Neural crest cell (in vitro differentiated cells): ENCODE data around the gene ACTL10. TPM values are rescaled to one million over a fixed set of nuclear protein-coding genes. Genes with fewer than 3 reads are reported as not detected.

ENCODE experiments used
- DNase-seq: peaks from one replicate; pipeline ENCODE4 v3.0.0; 2021; ENCODE audit warnings: low read depth, mixed read lengths, low spot score
- H3K27ac Mint-ChIP-seq: one replicate; pipeline ENCODE4 v1.8.0; 2021; ENCODE audit warnings: mild to moderate bottlenecking, mixed read lengths; ENCODE audit not compliant: unreplicated experiment
- H3K27me3 Mint-ChIP-seq: 2 replicates; pipeline ENCODE4 v1.8.0; 2021; ENCODE audit warnings: low read depth, mild to moderate bottlenecking, mixed read lengths
- H3K36me3 Mint-ChIP-seq: 2 replicates; pipeline ENCODE4 v1.8.0; 2021; ENCODE audit warnings: low read depth, mild to moderate bottlenecking, mixed read lengths
- H3K4me1 Mint-ChIP-seq: 2 replicates; pipeline ENCODE4 v1.8.0; 2021; ENCODE audit warnings: mixed read lengths
- H3K4me3 Mint-ChIP-seq: one replicate; pipeline ENCODE4 v1.8.0; 2021; ENCODE audit warnings: mild to moderate bottlenecking, mixed read lengths
- H3K9me3 Mint-ChIP-seq: 2 replicates; pipeline ENCODE4 v1.8.0; 2021; ENCODE audit warnings: mixed read lengths
- total RNA-seq: library from RNA; stranded (reverse); gene quantifications from 2 replicates; pipeline ENCODE4 v1.2.1, GENCODE V29; 2021
- TF ChIP-seq, protein P1 (sequence below): fragments of 200-600 bp; sonication (generic); conservative IDR thresholded peaks from 2 replicates; pipeline ENCODE4 v1.5.0; 2021; ENCODE audit warnings: antibody characterized with exemption, mild to moderate bottlenecking

ACTL10 gene
- total RNA-seq, 1 donor from 2014 or later: 0.75 TPM

DNA sequence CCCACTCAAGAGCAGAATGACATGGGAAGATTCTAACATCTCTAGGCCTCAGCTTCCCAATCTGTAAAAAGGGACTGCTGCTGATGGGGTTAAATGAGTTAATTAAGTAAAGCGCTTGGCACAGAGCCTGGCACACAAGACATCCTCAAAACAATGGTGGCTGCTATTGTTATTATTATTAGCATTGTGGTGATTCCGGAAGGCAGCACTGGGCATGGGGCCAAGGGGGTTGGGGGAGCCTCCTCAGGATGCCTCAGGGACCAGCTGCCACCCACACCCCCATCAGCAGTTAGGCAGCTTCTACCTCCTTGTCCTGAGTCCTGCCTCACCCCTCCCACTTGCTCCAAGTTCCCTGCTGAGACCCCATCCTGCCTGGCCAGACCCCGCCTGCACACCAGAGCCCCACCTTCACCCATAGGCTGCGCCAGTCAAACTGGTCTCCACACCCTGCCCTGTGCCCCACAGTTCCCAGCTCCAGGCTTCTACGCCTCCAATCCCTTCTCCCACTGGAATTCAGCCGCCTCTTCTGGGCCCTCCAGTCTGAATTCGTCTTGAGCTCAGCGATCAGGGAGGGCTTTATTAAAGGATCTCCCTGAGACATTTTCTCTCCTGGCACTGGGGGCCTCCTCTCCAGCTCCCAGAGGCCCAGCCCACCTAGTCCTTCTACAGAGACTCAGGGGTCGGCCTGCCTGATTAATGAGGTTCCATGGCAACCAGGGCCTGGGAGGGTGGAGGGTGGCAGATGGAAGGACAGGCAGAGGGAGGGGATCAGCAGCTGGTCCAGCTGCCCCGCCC is 18.0 kb downstream of the ACTL10 start:
- Mint-ChIP-seq H3K36me3 (no peaks in the 10 kb centered on the region), H3K4me3 (peak overlapping the region; percentile 92), H3K9me3 (no peaks in the 10 kb centered on the region), H3K27me3 (peaks cover 3% of the 10 kb centered on the region), H3K27ac (peak overlapping the region; percentile 96), H3K4me1 (peaks cover 51% of the 10 kb centered on the region)
- no peak for DNase-seq
- TF ChIP-seq, protein P1, sequence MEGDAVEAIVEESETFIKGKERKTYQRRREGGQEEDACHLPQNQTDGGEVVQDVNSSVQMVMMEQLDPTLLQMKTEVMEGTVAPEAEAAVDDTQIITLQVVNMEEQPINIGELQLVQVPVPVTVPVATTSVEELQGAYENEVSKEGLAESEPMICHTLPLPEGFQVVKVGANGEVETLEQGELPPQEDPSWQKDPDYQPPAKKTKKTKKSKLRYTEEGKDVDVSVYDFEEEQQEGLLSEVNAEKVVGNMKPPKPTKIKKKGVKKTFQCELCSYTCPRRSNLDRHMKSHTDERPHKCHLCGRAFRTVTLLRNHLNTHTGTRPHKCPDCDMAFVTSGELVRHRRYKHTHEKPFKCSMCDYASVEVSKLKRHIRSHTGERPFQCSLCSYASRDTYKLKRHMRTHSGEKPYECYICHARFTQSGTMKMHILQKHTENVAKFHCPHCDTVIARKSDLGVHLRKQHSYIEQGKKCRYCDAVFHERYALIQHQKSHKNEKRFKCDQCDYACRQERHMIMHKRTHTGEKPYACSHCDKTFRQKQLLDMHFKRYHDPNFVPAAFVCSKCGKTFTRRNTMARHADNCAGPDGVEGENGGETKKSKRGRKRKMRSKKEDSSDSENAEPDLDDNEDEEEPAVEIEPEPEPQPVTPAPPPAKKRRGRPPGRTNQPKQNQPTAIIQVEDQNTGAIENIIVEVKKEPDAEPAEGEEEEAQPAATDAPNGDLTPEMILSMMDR: no peak

DNA sequence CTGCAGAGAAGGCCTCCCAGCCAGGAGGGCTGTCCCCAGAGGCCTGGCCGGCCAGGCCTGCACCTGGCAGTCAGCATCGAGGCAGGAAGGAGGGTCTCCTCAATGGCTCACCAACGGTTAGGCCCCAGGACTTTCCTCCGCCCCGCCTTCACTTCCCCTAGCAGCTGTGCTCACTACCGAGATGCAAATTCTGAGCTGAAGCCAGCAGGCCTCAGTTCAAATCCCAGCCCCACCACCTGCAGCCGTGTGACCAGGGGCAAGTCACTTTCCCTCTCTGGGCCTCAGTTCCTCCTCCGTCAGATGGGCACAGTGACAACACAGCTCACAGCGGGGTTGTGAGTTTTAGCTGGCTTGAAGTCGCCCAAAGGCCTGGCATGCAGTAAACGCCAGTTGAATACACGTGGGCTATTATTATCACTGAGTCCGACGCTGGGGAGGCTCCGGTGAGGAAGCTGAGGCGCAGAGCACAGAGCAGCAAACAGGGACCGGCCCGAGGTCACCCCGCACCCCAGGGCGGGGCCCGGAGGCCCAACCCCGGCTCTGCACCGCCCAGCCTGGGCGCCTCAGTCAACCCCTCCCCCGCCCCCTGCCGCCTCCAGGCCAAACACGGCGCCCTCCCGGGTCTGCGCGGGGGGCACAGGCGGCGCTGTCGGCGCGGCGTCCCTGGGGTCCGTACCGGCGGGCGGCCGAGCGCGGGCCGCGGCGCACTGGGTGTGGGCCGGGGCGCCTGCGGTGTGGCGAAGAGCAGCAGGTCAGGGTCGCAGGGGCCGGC is 18.8 kb downstream of the ACTL10 start:
- DNase-seq: peak; percentile 64
- Mint-ChIP-seq H3K4me3 (peak overlapping the region; percentile 92), H3K4me1 (peaks cover 57% of the 10 kb centered on the region), H3K36me3 (no peaks in the 10 kb centered on the region), H3K27ac (peak overlapping the region; percentile 96), H3K9me3 (no peaks in the 10 kb centered on the region), H3K27me3 (peaks cover 3% of the 10 kb centered on the region)
- TF ChIP-seq, protein P1: no peak

DNA sequence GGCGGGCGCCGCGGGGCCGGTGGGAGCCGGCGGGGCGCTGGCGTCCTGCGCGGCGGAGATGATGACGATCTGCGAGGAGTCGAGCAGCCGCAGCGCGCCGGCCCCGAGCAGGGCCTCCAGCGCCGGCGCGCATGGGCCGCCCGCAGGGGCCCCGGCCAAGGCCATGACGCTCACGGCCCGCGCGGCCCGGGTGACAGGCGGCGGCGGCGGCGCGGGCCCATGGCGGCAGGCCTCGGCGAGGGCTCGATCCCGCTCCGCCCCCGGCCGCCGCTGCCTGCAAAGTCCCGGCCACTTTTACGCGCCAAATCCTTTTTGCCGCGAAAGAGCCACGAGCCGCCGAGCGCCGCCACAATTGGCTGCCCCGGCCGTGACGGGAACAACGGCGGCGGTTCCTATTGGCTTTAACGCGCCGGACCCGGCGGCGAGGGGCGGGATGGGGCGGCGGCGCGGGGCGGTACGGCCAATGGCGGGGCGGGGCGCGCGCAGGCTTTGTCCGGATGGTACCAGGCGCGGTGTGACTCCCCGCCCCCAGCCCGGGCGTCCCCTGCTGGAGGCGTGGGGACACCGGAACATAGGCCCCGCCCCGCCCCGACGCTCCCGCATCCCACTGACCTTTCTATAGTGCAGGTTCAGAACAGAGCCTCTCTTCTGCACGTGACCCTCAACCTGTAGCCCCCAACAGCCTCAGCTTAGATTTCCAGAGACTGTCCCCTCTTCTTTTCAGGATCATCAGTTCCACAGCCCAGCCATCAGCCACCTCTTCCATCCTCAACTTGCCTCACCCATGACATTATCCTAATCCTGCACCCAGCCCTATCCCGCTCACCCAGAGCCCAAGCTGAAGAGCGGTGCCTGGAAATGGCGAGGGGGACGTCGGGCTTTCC is 19.6 kb downstream of the ACTL10 start, which contains the start of gene E2F1:
TSS of gene E2F1 (minus strand) at position 286 of the 884 bp plus-strand sequence. CDS start at position 165, 121 bp downstream.
- Mint-ChIP-seq H3K4me3 (peak within 1 kb of the TSS; percentile 92), H3K4me1 (peaks cover 55% of the 10 kb centered on the region), H3K27me3 (peaks cover 3% of the 10 kb centered on the region), H3K36me3 (no peaks in the 10 kb centered on the region), H3K9me3 (no peaks in the 10 kb centered on the region), H3K27ac (peak within 1 kb of the TSS; percentile 96)
- TF ChIP-seq, protein P1: peak; percentile 56
- DNase-seq: peak; percentile 100

DNA sequence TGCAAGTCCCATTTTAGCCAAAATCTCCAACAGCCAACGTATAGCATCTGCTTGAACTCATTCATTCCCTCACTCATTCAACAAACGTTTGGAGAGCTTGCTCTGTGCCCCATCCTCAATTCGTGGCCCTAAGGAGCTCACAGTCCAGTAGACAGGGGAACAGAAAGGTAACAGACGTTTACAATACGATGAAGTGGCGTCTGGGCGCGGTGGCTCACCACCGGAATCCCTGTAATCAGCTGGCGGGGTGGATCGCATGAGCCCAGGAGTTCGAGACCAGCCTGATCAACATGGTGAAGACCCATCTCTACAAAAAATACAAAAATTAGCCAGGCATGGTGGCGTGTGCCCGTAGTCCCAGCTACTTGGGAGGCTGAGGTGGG is 20.2 kb downstream of the ACTL10 start:
- Mint-ChIP-seq H3K36me3 (no peaks in the 10 kb centered on the region), H3K4me1 (peaks cover 48% of the 10 kb centered on the region), H3K4me3 (peak overlapping the region; percentile 82), H3K27ac (peak overlapping the region; percentile 31), H3K9me3 (no peaks in the 10 kb centered on the region), H3K27me3 (peaks cover 3% of the 10 kb centered on the region)
- DNase-seq: no peak
- TF ChIP-seq, protein P1: no peak

DNA sequence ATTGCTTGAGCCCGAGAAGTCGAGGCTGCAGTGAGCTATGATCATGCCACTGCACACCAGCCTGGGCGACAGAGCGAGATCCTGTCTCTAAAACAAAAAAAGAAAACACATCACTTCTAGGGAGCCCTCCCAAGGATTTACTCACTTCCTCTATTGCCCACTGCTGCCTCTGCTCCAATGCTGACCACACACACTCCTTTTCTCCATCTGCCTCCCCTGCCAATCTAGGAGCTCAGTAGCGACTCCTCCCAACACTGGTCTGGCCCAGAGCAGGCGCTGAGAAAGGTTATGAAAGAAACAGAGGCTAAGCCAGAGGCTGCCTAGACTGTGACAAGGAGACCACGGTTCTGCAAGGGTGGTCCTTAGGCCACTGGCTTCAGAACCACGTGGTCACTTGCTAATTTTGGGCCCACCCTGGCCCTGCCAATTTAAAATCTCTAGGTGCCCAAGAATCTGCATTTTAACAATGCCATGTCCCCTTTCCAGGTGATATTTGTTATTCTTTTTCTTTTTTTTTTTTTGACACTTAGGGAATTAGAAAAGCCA is 20.7 kb downstream of the ACTL10 start:
- Mint-ChIP-seq H3K36me3 (no peaks in the 10 kb centered on the region), H3K4me3 (peak overlapping the region; percentile 77), H3K27ac (no peak overlapping the region), H3K9me3 (no peaks in the 10 kb centered on the region), H3K4me1 (peaks cover 44% of the 10 kb centered on the region), H3K27me3 (peaks cover 3% of the 10 kb centered on the region)
- no peak for DNase-seq
- TF ChIP-seq, protein P1: no peak
